Measurements from ENCODE around the gene CC2D2B.
"Not testable (repeated sequence)": the region's sequence is repeated elsewhere in the genome, so short reads cannot be mapped to it uniquely, and the experiment has no call there.

CC2D2B gene

DNA sequence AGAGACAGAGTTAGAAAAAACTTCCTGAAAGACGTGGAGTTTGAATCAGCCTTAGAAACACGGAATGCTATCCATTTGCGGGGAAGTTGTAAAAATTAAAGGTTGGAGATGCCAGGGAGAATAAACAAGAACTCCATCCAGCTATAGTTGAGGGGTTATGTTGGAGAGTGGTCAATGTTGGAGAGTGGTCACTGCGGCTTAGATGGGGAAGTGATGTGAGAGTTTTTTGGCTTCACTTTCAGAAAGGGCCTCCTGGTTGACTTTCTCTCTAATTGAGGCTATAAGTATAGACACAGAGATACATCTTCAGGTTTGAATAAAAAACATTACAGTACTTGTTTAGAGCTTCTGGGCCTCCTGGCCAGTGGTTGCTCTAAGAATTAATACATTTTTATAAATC, 675 bp downstream of the CC2D2B start:
- DNase-seq (ENCODE audit: low spot score): no peak

DNA sequence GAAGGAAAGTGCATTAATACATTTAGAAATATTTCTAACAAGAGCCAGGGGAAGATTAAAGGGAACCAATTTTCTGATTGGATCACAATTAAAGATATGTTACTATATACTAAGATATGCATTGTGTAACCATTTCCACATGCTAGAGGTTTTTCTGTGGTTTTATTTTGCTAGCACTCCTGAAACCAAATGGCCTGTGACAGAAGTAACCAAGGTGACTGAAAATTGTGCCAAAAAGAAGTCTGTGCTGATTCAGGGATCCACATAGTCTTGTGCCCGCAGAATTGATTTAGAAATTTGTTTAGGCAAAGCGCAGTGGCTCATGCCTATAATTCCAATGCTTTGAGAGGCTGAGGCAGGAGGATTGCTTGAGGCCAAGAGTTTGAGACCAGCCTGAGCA, 1.8 kb downstream of the CC2D2B start:
- DNase-seq (ENCODE audit: low spot score): no peak

DNA sequence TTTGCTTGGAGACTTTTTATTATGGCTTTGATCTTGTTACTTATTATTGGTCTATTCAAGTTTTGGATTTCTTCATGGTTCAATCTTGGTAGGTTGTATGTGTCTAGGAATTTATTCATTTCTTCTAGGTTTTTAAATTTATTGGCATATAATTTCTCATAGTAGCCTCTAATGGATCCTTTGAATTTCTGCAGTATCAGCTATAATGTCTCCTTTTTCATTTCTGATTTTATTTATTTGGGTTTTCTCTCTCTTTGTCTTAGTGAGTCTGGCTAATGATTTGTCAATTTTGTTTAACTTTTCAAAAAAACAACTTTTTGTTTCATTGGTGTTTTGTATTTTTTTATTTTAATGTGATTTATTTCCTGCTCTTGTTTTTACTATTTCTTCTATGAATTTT, 8.3 kb downstream of the CC2D2B start:
- not testable (repeated sequence) for DNase-seq (ENCODE audit: low spot score)

DNA sequence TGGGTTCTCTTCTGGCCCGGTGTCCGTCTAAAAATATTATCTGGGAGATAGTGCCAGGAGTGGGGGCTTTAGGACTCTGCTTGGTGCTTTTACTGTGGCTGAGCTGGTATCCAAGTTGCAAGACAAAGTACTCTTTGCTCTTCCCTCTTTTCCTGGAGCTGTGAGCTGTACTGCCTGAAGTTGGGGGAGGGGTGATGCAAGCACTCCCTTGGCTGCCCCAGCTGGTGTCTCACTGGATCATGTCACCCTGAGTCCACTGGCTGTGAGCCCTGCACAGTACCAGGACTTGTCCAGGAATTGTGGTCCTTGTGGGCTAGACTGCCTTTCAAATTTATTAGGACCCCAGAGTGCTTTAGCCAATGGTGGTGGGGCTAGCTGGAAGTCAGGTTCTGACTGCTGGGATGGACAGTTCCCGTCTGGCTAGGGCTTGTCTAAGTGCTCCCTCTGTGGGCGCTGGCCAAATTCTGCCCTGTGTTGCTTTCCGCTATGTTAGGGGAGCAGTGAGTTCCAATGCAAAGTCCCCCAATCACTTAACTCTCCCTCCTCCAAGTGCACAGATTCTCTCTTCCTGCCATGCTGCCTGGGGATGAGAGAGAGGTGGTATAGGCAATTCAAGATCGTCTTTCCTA, 13.1 kb downstream of the CC2D2B start:
- no peak for DNase-seq (ENCODE audit: low spot score)

DNA sequence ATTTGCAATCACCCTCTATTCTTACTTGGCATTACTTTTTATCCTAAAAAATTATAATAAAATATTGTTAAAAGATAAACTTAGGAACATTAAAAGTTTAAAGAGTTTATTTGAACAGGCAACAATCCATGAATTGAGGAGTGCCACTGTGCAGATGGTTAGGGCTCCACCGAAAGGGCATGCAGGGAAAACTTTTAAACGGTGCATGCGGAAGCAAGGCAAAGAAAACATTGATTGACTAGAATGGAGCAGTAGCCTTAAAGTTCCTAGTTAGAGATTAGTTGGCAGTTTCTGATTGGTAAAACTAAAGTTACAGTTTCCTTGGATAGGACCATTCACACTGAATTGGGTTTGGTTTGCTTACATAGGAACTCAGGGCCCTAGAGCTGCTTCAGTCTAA, 17.3 kb downstream of the CC2D2B start:
- DNase-seq (ENCODE audit: low spot score): no peak

DNA sequence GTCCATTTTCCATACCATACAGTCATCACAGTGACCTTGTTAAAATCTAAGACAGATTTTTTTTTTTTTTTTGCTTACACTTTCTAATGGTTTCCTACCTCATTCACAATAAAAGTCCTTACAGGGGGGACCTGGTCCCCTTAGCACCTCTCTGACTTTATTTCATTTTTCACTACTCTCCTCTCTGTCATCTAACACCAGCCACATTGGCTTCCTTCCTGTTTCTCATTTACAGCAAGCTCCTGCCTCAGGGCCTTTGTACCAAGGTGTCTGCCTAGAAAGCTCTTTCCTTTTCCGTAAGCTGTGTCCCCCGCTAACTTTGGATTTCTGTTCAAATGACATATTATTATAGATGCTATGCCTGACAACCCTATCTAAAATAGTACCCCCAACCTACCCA, 27.7 kb downstream of the CC2D2B start:
- DNase-seq (ENCODE audit: low spot score): no peak

DNA sequence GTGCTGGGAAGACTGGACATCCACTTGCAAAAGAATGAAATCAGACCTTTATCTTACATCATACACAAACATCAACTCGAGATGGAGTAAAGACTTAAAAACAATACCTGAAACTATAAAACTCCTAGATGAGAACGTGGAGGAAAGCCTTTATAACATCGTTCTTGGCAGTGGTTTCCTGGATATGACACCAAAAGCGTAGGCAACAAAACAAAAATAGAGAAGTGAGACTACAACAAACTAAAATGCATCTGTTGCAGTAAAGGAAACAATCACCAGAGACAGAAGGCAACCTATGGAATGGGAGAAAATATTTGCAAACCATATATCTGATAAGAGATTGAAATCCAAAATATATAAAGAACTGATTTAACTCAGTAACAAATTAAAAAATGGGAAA, 33.3 kb downstream of the CC2D2B start:
- no peak for DNase-seq (ENCODE audit: low spot score)

DNA sequence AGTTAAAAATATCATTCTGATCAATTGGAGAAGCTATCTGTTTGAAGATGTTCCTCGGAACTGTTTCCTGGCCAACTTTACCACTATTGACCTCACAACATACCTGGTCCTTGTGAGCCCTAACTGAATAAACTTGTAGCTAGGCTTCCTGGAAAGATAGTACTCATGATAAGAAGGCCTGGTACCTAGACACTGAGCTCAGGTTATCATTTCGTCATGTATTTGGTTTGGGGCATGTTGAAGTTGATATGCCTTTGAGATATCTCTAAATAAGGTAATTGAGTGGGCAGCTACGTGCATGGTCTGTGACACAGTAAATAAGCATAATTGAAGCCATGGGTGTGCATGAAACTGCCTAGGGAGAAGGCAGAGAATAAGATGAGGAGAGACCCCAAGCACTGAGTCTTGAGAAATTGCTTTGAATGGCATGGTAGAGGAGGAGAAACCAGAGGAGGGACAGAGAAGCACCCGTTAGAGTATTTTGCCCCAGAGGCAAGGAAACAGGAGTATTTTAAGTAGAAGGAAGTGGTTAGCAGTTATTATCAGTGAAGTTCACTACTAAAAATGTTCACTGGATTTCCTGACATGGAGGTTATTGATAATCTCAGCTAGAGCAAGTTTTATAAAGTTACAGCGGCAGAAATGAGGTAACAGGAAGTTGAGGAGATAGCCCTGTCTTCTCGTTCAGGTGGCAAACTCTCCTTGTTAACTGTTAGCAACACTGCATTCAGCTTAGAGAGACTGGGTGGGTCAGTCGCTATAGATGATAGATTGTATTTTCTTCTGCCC, 55.6 kb downstream of the CC2D2B start:
- no peak for DNase-seq (ENCODE audit: low spot score)

DNA sequence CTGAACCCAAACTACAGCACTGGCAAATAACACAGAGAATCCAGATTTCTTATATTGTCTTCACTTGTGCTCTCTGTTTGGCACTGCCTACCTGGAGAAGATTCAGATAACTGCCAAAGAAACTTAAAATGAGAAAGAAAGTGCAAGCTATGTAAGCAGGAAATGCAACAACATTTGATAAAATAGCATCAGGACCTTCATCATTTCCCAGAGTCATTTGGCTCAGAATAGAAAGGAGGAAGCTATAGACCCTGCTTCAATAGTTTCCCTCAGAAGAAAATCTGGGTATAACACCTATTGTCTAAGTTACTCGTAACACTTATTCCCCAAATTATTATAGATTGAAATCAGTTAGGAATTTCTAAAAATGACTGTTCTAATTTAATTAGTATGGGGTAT, 56.2 kb downstream of the CC2D2B start:
- DNase-seq (ENCODE audit: low spot score): no peak

DNA sequence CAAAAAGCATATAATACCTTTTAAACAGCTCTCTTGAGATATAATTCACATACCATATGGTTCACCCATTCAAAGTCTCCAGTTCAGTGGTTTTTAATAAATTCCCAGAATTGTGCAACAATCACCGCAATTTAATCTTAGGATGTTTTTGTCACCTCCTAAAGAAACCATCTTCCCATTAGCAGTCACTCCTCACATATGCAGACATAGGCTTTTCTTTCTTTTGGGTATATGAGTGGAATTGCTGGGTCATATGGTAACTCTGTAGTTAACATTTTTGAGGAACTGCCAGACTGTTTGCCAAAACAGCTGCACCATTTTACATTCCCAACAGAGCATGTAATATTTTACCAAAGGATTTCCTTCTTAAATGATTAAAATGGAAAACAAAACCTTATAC, 57.0 kb downstream of the CC2D2B start:
- no peak for DNase-seq (ENCODE audit: low spot score)

DNA sequence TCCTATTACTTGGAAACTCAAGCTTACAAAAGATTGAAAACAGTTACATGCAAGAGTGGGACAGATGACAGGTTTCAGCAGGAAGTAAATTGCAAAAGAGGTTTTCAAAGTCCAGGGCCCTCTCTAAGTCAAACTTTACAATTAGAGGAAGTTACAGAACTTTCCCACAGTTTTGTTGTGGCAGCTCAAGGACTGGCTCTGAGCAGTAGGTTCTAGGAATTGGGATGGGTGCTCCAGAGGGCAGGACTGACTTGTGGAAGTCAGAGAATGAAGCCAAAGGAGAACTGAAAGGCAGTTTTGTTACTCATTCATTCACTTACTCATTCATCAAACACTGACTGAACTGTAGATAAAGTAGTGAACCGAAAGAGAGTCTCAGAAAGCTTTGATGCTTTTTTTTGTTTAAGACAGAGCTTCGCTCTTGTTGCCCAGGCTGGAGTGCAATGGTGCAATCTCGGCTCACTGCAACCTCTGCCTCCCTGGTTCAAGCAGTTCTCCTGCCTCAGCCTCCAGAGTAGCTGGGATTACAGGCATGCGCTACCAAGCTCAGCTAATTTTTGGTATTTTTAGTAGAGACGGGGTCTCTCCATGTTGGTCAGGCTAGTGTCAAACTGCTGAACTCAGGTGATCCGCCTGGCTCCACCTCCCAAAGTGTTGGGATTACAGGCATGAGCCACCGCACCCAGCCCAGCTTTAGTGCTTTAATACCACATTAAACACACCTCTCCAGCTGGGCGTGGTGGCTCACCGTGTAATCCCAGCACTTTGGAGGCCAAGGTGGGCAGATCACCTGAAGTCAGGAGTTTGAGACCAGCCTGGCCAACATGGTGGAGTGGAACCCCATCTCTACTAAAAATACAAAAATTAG, 68.8 kb downstream of the CC2D2B start:
- DNase-seq (ENCODE audit: low spot score): no peak

DNA sequence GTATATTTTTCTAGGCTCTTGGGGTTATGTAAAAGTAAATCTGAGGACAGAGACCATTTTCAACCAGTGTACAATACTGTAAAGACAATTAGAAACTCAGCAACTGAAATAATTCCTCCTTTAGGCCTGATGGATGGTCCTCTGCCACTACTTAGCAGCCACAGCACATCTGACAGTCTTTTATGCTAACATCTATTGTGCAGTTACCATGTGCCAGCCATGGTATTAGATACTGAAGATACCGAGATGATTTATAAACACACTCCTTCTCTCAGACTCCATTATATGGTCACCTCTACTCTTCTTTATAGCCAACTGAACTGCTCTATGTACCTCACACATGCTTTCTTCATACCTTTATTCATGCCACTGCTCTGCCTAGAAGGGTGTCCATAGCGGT, 74.4 kb downstream of the CC2D2B start:
- no peak for DNase-seq (ENCODE audit: low spot score)

DNA sequence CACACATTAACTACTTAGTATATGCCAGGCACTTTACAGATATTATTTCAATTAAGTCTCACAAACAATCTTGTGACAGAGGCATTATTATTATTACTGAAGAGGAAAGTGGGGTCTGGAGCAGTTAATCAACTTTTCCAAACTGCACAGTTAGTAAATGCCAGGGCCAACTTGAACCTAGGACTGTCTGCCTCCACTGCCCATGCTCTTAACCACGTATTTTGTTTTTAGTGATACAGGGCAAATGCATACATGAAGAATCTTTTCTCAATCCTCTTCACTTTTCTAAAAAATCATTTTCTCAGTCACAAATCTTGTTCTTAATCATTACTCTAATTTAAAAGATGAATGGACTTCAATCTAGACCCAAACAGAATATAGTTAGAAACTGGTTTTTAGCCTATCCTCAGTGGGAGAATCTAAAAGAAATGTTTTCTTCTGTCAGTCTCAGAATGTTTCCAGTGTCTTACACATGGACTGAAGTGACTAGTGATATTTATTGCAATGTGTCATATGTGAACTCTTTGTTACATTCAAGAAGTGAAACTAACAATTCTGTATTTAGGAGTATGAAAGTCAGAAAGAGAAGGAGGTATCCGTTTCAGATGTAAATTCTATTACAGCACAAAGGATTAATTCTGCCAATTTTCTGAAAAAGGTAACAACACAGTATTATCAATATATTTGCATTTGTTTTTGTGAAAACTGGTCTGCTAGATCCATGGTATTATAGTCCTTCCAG, 80.1 kb downstream of the CC2D2B start:
- DNase-seq (ENCODE audit: low spot score): no peak

DNA sequence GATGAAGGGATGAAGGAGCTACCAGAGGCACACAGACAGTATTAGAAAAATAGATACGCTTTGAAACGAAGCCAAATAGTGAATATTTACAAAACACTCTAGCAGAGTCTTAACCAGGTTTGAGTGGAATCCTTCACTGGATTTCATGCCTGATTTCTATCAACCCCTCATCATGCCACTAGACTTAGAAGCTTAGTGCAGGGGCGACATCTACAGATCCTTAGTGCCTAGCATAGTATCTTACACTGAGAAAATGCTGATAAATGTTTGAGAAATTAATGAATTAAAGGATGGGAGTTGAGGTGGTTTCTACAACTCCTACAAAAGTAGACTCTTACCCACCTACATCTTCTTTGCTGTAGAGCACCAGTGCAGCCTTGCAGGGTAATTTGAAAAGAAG, 80.9 kb downstream of the CC2D2B start:
- DNase-seq (ENCODE audit: low spot score): no peak

DNA sequence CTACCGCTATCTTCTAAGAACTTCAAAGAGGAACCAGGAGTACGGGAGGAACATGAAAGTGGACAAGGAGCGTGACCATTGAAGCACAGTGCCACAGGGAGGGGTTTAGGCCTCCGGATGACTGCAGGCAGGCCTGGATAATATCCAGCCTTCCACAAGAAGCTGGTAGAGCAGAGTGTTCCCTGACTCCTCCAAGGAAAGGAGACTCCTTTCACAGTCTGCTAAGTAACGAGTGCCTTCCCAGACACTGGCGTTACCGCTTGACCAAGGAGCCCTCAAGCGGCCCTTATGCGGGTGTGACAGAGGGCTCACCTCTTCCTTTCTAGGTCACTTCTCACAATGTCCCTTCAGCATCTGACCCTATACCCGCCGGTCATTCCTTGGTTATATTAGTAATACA, 86.6 kb downstream of the CC2D2B start:
- DNase-seq (ENCODE audit: low spot score): not testable (repeated sequence)

DNA sequence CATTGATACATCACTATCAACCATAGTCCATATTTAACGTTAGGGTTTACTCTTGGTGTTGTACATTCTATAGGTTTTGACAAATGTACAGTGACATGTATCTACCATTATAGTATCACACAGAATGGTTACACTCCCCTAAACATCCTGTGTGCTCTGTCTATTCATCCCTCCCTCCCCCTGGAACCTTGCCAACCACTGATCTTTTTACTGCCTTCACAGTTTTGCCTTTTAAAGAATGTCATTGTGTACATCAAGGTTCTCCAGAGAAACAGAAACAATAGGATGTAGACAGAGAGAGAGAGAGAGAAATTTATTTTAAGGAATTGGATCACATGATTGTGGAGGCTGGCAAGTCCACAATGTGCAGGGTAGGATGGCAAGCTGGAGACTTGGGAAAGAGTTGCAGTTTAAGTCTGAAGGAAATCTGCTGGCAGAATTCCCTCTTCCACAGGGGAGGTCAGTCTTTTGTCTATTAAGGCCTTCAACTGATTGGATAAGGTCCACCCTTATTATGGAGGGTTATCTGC, 90.5 kb downstream of the CC2D2B start:
- no peak for DNase-seq (ENCODE audit: low spot score)

DNA sequence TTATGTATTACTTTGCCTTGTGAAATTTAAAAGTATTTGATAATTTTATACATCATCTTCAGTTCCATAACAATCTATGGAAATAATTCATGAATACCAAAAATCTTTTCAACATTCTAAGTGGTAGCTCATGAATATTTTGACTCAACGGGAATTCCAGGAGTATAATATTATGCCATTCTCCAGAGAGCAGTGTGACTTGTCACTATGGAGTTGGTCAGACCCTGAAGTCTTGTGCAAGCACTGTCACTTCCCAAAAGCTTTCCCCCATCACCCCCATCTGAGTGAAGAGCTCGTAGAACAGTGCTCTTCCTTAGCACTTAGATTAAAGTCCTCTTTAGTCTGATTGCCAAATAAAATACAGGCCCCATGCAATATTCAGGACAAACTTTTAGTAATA, 106.2 kb downstream of the CC2D2B start:
- DNase-seq (ENCODE audit: low spot score): no peak

DNA sequence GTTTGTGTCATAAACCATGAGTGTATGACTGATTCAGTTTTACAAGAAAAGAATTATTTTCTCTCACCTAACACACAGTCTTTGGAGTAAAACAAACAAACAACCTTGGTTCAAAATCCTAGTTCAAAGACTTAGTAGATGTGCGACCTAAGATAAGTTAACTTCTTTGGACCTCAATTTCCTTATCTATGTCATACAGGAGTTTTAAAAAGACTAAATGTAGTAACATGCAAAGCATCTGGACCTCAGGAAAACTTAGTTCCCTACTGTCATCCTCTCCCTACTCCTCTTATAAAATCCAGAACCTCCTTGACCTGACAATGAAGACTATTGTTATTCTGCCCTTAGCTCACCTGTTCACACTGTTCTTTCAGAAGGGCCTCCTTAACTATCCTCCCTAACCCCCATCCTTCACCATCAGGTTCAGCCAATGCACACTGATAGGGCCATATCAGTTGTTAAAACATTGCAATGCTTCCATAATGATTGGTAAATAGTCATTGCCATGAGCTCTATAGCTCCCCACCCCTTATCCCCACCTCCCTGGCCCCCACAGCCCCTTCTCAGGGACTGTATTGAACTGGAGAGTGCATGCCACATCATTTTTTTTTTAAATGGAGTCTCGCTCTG, 106.8 kb downstream of the CC2D2B start:
- DNase-seq (ENCODE audit: low spot score): no peak

DNA sequence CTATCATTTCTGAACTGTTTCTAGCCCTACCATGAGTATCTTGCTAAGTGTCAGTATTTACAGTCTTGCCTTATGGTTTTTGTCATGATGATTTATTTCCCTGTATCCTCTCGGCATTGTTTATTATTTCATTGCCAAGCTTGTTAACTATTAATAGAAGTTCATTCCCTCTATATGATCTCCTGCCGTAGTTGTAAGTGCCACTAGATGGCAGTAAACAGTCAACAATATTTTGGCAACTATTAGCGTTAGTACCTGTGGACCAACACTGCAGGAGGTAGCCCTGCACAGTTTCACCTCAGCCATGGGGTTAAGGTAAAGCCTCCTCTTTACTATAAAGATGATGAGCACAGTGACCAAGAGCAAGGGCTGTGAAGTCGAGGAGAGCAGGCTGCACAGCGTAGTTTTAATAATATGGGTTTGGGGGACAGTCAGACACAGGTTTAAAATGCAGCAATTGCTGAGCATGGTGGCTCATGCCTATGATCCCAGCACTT, 109.5 kb downstream of the CC2D2B start:
- peak; percentile 76 for DNase-seq (ENCODE audit: low spot score)

DNA sequence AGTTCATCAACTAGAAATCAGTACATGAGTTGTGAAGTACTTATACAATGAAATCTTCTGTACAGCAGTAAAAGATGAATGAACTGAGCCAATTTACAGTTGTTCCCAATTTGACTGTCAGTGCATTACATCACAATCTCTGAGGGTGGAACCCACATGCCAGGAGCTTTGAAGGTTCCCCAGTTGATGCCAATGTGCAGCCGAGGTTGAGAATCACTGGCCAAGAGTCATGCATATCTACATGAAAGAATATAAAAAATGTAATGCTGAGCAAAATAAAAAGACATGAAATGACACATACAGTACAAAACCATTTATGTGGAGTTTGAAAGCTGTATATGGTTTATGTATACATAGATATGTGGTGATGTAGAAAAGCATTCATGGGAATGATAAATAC, 113.6 kb downstream of the CC2D2B start:
- DNase-seq (ENCODE audit: low spot score): no peak

DNA sequence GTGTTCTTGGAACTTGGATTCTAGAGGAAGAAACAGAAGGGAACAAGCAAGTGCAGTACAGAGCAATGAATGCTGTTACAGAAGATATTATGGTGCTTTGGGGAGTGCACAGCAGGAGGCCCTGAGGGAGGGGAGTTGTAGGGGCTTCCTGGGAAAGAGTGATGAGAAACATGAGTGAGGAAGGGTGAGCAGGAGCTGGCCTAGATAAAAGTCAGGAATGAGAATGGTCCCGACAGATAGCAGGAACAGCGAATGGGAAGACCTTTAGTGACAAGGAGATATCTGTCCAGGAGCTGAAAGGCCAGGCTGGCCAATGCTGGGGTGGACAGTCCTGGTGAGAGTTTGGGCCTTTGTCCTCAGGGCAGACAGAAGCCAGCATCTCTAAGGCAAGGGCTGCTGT, 115.0 kb downstream of the CC2D2B start:
- DNase-seq (ENCODE audit: low spot score): no peak
